ENCODE data around the gene COL20A1.

Gene COL20A1

DNA sequence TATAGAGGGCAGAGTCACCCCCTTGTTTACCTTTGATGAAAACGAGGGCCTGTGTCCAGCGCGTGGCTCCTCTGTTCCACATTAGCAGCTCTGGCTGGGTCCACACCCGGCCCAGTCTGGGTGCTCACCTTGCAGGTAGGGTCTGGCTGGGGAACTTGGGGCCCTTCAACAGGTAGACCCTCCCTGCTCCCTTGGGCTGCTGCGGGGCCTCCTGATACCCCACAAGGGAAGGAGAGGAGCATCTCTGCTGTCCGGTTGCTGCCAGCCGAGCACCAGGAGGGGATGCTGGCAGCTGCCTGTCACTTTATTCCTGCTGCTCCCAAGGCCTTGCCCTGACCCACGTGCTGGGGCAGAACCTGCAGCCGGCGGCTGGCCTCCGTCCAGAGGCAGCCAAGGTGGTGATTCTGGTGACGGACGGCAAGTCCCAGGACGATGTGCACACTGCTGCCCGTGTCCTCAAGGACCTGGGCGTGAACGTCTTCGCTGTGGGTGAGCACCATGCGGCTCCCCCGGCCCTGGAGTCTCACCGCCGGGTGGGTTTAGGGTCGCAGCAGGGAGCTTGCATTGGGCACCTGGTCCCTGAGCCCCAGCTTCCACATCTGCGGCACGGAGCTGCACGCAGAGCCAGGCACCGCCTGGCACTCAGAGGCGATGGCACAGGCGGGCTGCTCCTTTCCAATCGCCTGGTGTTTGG lies 15.4 kb downstream of the COL20A1 start:
- DNase-seq (ENCODE audit: low read depth in 3 of 3): no peak

DNA sequence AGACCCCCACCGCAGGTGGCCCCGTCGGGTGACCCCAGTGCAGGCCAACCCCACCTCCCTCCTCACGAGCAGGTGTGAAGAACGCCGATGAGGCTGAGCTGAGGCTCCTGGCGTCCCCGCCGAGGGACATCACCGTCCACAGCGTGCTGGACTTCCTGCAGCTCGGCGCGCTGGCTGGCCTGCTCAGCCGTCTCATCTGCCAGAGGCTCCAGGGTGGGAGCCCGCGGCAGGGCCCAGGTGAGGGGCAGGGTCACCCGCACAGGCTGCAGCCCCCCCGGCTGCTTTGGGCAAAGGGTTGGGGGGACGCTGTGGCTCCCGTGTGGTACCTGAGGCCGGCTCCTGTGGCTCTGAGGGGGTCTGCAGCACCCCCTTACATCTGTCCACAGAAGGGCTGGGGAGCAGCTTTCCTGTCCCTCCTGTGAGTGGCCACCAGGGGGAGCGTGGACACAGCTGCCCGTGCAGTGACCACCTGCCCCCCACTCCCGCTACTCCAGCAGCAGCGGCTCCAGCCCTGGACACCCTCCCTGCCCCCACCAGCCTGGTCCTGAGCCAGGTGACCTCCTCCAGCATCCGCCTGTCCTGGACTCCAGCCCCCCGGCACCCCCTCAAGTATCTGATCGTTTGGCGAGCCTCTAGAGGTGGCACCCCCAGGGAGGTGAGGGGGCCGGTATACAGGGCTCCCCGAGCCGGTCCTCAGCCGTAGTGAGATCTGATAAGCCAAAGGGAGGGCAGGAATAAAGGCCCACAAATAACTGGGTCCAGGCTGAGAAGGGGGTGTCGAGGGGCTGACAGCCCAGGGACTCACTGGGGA lies 16.5 kb downstream of the COL20A1 start:
- no peak for DNase-seq (ENCODE audit: low read depth in 3 of 3)

DNA sequence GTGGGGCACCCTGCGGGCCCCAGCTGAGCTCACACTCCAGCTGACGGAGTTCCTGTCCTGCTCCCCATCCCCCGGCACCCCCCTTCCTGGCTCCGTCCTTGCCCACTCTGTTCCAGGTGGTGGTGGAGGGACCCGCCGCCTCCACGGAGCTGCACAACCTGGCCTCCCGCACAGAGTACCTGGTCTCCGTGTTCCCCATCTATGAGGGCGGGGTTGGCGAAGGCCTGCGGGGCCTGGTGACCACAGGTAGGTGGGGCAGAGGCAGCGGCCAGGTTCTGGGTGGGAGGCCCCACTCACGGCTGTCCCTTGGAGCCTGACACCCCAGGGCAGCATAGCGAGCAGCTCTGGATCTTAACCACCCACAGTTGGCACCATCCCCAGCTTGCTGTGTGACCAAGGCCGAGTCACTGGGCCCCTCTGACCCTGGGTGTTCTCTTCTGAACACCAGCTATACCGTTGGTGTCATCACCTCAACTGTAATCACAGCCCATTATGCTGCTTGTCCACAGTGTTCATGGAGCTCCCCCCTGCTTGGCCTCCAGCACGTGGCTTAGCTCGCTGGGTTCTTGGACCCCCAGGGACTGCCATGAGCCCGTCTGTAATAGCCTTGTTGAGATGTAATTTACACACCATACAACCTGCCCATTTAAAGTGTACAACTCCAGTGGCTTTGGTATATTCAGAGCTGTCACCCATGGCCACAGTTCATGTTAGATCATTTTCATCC lies 17.4 kb downstream of the COL20A1 start:
- DNase-seq (ENCODE audit: low read depth in 3 of 3): no peak

DNA sequence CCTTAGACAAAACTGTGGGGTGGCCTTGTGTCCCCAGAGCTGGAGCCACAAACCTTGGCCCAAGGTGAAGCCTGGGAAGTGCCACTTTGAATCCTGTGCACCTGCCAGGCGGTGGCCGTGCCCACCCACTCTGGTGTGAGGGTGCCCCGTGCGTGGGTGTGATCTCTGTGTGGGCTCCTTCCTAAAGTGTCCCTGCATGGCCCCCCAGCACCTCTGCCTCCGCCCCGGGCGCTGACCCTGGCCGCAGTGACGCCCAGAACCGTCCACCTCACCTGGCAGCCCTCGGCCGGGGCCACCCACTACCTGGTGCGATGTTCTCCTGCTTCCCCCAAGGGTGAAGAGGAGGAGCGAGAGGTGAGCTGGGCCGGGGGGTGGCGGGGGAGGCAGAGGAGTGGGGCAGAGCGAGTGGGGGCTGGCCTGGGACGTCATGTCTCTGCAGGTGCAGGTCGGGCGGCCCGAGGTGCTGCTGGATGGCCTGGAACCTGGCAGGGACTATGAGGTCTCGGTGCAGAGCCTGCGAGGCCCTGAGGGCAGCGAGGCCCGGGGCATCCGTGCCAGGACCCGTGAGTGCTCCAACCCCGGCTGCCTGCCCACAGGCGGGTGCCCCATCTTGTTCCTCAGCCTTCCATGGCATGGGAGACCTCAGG lies 18.3 kb downstream of the COL20A1 start:
- no peak for DNase-seq (ENCODE audit: low read depth in 3 of 3)

DNA sequence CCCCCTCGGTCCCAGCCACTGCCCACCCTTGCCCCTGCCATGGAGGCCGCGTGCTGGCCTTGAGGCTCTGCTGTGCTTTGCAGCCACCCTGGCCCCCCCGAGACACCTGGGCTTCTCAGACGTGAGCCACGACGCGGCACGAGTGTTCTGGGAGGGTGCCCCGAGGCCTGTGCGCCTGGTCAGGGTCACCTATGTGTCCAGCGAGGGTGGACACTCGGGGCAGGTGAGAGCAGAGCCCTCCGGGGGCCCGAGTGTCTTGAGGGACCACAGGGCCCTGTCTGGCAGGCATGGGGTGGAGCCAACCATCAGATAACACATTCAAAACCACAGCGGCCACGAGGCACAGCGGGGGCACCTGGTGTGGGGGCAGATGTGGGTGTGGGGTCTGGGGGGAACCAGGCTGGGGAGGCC lies 18.9 kb downstream of the COL20A1 start:
- no peak for DNase-seq (ENCODE audit: low read depth in 3 of 3)

DNA sequence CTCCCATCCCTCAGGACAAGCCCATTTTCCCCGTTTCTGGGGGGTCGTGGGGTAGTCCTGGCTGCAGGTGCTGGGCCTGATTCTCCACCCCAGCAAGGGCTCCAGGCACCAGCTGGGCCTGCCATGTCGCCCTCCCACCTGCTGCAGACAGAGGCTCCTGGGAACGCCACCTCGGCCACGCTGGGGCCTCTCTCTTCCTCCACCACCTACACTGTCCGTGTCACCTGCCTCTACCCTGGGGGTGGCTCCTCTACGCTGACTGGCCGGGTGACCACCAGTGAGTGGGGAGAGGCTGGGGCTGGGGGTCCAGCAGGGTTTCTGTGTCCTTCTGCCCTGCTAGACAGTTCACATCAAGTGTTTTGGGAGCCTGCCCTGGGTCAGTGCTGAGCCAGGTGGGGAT lies 19.3 kb downstream of the COL20A1 start:
- no peak for DNase-seq (ENCODE audit: low read depth in 3 of 3)

DNA sequence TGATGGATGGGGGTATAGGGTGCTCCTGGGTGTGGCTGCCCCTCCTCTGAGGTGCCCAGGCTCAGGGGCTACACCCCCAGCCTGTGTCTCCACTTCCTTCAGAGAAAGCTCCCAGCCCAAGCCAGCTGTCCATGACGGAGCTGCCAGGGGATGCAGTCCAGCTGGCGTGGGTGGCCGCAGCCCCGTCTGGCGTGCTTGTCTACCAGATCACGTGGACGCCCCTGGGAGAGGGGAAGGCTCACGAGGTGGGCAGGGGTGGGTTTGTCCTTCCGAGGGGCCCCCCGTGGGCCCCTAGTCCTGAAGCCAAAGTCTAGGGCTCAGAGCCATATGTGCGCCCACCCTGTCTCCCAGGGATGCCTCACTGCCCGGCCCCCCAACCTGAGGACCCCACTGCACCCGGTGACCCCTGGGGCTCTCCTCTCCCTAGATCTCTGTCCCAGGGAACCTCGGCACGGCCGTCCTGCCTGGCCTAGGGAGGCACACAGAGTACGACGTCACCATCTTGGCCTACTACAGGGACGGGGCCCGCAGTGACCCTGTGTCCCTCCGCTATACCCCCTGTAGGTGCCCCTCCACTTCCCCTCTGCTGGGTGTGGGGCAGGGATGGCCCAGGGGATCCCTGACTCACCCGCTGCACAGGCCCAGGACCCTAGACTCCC lies 19.8 kb downstream of the COL20A1 start:
- DNase-seq (ENCODE audit: low read depth in 3 of 3): no peak

DNA sequence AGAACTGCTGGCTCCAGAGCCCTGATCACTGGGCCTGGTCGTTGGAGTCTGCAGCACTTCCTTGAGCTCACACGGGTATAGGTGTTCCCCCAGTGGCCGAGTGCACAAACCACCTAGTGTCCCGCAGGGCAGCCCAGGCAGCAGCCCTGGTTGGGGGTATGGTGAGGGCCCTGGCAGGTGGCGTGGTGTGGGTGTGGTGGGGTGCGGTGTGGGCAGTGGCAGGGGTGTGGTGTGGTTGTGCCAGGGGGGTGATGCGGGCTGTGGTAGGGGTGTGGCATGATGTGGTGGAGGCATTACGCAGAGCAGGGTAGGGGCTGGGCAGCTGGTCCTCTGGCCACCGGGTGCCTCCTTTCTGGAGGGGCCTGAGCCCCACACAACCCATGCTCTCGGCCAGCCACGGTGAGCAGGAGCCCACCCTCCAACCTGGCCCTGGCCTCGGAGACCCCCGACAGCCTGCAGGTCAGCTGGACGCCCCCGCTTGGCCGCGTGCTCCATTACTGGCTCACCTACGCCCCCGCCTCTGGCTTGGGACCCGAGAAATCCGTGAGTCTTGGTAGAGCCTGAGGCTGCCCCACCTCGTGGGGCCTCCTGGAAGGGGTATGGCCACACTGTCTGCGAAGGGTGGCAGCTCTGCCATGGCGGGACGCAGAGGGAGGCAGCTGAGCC lies 20.5 kb downstream of the COL20A1 start:
- no peak for DNase-seq (ENCODE audit: low read depth in 3 of 3)

DNA sequence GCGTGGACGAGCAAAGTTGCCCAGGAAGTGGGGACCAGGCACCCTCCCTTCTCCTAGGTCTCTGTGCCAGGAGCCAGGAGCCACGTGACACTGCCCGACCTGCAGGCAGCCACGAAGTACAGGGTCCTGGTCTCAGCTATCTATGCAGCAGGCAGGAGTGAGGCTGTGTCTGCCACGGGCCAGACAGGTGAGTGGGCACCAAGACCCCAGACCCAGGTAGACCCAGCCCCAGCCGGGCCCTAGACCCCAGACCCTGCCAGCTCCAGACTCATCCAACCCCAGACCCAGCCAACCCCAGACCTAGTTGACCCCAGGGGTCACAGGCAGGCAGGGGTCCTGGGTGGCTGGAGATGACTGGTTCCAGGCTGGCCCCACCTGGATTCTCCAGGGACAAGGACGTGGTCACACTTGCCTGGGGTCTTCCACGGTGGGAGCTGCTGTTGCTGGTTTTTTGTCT lies 21.1 kb downstream of the COL20A1 start:
- no peak for DNase-seq (ENCODE audit: low read depth in 3 of 3)

DNA sequence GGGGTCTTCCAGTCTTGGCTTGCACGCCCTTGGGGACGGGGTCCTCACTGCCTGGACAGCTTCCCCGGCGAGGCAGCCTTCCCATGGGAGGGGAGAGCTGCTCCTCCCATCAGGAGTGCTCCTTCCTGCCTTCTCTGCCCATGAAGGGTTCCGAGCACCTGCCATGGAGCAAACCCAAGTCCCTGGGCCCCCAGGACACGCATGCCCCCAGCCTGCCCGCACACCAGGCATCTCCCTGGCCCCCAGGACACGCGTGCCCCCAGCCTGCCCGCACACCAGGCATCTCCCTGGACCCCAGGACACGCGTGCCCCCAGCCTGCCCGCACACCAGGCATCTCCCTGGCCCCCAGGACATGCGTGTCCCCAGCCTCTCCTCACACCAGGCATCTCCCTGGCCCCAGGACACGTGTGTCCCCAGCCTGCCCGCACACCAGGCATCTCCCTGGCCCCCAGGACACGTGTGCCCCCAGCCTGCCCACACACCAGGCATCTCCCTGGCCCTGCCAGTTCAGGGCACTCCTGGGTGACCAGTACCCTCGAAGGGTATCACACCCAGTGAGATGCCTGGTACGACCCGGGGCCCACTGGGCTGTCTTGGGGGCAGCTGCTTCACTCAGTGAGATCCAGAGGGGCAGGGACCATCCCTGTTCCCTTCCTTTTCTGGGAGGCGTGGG lies 21.7 kb downstream of the COL20A1 start:
- DNase-seq (ENCODE audit: low read depth in 3 of 3): no peak

DNA sequence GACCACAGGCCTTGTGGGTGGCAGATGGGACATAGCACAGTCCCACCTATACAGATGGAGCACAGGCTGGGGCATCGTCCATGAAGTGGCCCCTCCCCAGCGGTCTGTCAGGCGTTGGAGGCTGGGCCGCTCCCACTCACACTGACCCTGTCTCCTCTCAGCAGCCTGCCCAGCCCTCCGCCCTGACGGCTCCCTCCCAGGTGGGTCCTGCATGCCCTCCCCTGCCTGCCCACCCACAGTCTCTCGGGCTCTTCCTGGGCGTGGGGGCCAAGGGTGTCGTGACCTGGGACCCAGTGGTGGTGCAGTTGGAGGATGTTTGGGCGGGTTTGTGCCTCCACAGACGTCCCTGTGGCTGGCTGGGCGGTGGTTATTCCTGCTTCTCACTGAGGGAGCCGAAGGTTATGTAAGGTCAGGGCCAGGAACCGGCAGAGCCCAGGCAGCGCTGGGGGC lies 22.3 kb downstream of the COL20A1 start:
- DNase-seq (ENCODE audit: low read depth in 3 of 3): no peak

DNA sequence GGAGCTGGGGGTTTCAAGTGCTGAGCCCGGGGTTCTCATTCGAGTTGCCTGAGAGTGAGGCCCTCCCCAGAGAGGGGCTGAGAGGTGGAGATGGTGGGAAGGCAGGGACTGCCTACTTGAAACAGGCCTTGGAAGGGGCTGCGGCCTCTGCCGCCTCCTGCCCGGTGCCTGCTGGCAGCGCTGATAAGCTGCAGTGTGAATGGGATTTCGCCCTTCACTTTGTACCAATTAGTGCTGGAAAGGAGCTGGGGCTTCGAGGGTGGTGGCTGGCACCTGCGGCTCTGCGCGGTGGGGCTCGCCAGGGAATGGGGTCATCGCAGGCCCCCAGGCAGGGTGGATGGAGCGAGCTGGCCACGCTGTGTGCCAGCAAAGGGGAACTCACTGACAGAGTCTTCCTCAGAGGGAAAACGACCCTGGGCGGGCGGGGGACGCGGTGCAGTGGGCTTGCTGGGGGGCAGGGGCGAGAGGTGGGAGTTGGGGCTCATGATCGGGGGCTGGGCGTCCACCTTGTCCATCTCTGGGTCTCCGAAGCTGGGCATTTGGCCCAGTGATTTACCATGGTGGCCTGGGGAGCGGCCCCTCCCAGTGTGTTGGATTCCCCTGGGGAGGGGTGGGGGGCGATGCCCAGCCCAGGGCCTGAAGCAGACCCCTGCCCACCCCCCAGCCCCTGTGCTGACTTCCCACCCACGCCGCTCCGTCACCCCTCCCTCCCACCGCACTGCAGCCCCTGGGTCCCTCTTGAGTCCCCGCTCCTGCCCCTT lies 22.9 kb downstream of the COL20A1 start:
- no peak for DNase-seq (ENCODE audit: low read depth in 3 of 3)

DNA sequence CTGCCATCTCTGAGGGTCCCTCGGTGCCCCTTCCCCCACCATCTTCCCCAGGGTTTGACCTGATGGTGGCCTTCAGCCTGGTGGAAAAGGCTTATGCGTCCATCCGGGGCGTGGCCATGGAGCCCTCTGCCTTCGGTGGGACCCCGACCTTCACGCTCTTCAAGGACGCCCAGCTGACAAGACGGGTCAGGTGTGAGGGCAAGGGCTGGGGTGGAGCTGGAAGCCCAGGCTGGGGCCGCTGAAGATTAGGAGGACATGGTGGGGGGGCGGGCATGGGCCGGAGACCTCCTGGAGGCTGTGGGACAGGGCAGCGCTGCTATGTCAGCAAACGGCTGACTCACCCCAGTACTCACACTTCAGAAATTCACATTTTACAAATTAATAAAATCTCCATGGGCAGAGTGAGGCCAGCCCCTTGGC lies 23.5 kb downstream of the COL20A1 start:
- DNase-seq (ENCODE audit: low read depth in 3 of 3): no peak

DNA sequence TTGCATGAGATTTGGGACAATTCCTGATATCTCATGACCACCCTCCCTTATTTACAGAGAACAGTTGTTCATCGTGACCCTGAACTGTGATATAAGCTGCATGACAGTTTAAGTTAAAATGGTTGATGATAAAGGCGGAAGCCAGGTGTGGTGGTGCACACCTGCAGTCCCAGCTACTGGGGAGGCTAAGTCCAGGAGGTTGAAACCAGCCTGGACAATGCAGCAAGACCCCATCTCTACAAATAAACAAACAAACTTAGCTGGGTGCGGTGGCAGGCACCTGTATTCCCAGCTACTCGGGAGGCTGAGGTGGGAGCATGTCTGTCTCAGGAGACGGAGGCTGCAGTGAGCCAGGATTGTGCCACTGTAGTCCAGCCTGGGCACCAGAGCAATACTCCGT lies 24.1 kb downstream of the COL20A1 start:
- no peak for DNase-seq (ENCODE audit: low read depth in 3 of 3)

DNA sequence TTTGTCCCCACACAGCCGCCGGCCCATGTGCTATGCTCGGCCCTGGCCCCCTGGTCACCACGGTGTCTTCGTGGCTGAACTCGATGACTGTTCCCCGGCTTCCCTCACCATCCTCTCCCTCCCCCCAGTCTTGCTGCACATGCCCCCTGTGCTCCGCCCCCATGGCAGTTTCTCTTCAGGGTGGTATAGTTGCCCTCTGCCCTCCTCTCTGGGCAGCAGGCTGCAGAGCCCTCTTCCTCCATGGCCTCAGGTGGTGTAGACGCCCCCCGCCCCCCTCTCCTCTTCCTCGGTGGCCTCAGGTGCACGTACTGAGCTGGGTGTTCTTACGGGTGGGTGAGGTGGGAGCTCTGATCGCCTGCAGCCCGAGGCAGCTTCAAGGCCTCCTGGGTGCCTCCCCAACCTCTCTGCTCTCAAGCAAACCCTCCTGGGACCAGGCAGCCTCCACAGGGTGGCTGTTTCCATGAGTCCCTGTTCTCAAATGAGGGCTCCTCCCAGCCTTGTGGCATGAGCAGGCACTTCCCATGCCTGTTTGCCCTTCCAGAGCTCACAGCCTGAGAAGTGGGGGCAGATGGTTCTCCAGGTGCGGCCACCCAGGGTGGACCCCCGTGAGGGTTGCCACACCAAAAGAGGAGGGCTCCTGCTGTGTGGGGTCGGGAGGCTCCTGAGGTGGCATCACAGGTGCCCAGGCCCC lies 24.8 kb downstream of the COL20A1 start:
- DNase-seq (ENCODE audit: low read depth in 3 of 3): no peak

DNA sequence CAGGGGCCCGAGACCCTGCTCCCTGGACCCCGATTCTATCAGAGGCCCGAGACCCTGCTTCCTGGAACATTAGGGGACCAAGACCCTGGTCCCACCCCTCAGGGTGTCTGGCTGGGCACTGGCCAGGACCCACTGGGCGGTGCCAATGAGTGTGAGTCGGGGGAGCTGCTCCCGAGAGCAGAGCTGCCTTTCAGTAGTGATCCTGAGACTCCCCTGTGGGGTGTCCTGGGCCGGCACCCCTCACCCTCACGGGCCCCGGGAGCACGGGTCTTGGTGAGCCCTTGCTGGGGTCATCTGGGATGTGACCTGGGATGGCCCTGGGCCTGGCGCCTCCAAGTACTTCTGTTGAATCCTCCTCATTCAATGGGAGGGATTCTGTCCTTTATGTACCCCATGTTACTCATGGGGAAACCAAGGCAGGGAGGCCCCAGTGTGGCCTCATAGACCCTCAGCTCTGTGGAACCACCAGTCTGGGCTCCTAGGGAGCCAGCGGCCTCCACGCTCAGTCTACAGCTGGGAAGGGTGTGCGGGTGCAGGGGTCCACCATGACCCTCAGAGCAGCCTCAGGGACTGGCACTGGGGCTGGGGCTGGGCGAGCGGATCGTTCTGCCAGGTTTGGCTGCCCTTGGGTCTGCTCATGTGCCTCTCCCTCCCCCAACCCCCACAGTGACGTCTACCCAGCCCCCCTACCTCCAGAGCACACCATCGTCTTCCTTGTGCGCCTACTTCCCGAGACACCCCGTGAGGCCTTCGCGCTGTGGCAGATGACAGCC lies 25.6 kb downstream of the COL20A1 start:
- DNase-seq (ENCODE audit: low read depth in 3 of 3): no peak

DNA sequence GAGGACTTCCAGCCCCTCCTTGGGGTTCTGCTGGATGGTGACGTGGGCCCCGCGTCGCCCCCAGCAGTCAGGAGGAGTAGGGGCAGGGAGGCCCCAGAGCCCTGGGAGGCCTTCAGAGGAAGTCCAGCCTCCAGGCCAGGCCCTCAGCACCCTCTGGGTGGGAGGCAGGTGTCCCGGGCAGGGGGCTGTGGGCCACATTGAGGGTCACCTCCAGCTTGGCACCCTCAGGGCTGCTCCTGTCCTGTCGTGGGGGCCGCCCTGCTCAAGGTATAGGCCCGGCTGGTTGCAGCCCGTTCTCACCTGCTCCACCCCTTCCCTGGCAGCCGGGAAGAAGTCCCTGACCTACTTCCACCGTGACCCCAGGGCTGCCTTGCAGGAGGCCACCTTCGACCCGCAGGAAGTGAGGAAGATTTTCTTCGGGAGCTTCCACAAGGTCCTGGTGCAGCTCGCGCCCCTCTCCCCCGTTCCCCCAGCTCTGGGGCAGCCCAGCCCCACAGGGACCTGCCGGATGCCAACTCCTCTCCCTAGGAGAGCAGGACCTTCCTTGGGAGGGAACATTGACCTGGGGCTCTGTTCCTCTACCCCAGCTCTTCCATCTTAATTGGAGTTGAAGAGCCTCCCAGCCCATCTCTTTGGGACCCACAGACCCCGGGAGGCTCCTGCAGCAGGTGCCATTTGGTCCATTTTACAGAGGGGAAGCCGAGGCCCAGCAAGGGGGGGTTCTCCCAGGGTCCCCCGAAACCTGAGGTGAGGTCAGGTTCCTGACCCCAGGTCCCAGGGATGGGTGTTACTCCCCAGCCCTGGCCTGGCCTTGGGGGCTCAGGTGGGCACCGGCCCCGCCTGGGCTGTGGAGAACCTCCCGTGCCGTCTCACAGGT lies 26.4 kb downstream of the COL20A1 start:
- no peak for DNase-seq (ENCODE audit: low read depth in 3 of 3)

All from stimulated activated CD4-positive, alpha-beta T cell treated with anti-CD3 and anti-CD28 coated beads, TNF-alpha, amount 100 ng/mL, for 4 hours (primary cell).